HG03439 (cell line): ENCODE results near the gene CRYAB.
A peak's percentile ranks its signal among the peaks of the same experiment; 100 is the strongest.
"Not testable (repeated sequence)": the region's sequence is repeated elsewhere in the genome, so short reads cannot be mapped to it uniquely, and the experiment has no call there.

Experiments
- ATAC-seq: cut with Tn5 transposase; IDR thresholded peaks from one replicate; pipeline ENCODE4 v1.9.1; 2021; ENCODE audit warnings: mild to moderate bottlenecking, moderate library complexity; ENCODE audit not compliant: unreplicated experiment

The CRYAB gene

DNA sequence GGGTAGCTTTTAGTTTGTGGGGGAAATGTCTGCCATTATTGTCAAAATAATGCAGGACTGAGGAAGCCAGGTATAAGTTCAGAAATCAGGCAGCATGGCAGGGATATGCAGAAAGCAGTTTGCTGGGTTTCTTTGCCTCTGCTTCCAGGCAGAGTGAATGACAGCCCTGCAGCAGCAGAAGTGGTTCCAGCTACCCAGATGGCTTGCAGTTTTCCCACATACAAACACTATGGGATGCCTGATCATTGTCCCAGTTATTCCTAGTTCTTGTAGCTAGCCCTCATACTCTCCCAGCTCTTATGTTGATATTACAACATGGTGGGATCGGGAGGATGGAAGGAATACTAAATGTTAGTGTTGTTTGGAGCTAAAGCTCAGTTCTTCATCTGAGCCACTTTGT lies 22.7 kb upstream of the CRYAB start:
- no peak for ATAC-seq

- no peak for ATAC-seq
These were observed 22.3 kb upstream of the CRYAB start for GRCh38 chr11:111933872-111934271.

- not testable (repeated sequence) for ATAC-seq
These were observed 21.6 kb upstream of the CRYAB start for GRCh38 chr11:111933176-111933575.

DNA sequence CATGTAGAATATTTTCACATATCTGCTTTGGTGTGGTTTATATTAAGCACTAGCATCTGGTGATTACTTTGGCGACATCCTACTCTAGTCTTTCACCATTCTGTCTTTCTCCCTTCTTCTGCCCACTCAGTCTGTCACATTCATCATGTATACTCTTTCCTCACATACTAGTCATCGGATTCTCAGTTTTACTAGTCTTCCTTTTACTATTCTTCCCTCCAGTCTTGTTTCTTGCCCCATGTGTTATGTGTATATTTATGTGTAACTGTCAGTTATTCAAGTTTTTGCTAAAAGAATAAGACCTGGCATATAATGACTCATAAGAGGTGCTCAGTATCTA lies 21.0 kb upstream of the CRYAB start:
- no peak for ATAC-seq

DNA sequence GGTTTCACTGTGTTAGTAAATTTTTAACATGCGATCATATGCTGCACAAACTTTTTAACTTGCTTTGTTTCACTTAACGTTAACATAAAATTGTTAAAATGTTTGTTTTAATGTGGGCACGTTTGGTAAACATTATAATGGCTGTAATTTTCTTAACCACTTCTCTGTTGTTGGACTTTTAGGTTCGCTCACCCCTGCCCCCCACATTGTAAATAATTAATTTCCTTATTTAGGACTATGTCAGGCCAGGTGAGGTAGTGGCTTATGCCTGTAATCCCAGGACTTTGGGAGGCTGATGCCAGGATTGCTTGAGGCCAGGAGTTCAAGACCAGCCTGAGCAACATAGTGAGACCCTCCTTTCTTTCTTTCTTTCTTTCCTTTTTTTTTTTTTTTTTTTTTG lies 18.9 kb upstream of the CRYAB start:
- no peak for ATAC-seq

GRCh38 chr11:111926505-111927391 lies 15.2 kb upstream of the CRYAB start:
- ATAC-seq, result peak; percentile 92

- no peak for ATAC-seq
These were observed 14.4 kb upstream of the CRYAB start for GRCh38 chr11:111925953-111926352.

GRCh38 chr11:111923951-111924350 lies 12.4 kb upstream of the CRYAB start:
- no peak for ATAC-seq

GRCh38 chr11:111923351-111923788 lies 11.8 kb upstream of the CRYAB start:
- ATAC-seq, result no peak

GRCh38 chr11:111922803-111923202 lies 11.2 kb upstream of the CRYAB start:
- ATAC-seq, result no peak

GRCh38 chr11:111921541-111922230 lies 10.1 kb upstream of the CRYAB start:
- no peak for ATAC-seq

- ATAC-seq, result no peak
These were observed 9.3 kb upstream of the CRYAB start for GRCh38 chr11:111920908-111921307.

DNA sequence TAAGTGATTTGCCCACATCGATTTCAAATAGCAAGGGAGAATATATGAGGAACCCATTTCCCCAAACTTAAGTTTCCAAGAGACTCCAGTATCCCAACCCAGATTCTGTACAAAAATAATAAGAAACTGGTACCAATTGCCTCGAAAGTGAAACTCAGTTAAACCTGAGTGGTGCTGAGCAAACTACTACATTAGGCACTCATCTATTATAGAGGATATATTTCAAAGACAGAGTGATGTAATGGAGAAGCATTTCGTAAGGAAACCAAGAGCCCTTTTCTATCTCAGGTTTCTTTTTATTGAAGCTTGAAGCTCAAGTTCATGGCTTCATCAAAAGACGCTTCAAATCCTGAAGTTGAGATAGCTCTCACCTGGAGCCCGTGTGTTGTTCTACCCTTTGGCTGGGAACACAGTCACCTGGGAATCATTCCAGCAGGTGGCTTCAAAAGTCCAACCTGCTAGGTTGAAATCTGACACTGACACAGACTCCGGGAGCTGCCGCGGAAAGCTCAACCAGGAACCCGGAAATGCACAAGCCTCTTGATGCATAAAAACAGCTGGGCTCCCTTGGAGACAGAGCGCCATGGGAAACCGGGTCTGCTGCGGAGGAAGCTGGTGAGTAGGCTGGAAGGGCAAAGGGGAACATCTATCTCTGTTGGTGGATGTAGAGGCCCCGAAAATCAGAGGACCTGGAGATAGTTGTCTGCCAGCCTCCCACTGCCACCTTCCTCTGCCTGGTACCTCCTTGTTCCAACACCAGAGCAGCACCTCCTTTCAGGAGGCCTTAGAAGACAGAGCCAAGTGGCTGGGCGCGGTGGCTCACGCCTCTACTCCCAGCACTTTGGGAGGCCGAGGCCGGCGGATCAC lies 7.1 kb upstream of the CRYAB start, which contains the start of gene C11orf52:
C11orf52 (plus strand) TSS at position 524 of the 867 bp plus-strand sequence; CDS start at position 584, 60 bp downstream.
- no peak for ATAC-seq

GRCh38 chr11:111917788-111918187 lies 6.2 kb upstream of the CRYAB start:
- no peak for ATAC-seq

DNA sequence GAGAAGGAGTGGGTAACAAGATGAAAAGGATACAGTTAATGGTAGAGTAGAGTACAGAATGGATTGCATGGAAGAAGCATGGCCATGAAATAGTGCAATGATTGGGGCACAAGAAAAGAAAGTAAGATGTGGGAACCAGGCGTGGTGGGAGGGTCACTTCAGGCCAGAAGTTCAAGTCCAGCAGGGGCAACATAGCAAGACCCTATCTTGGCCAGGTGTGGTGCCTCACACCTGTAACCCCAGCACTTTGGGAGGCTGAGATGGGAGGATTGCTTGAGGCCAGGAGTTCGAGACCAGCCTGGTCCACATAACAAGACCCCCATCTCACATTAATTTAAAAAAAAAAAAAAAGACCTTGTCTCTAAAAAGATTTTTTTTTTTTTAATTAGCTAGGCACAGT lies 5.7 kb upstream of the CRYAB start:
- ATAC-seq, result no peak

DNA sequence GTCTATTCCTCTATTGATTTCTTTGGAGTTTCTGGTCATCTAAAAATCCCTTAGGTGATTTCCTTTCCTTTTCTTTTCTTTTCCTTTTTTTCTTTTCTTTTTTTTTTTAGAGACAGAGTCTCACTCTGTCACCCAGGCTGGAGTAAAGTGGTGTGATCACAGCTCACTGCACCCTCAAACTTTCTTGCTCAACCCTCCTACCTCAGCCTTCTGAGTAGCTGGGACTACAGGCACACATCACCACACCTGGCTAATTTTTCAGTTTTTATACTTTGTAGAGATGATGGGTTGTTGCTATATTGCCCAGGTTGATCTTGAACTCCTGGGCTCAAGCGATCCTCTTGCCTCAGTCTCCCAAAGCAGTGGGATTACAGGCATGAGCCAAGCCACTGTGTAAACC lies 5.2 kb upstream of the CRYAB start:
- ATAC-seq, result no peak

GRCh38 chr11:111913997-111914396 lies 2.4 kb upstream of the CRYAB start:
- ATAC-seq, result no peak

DNA sequence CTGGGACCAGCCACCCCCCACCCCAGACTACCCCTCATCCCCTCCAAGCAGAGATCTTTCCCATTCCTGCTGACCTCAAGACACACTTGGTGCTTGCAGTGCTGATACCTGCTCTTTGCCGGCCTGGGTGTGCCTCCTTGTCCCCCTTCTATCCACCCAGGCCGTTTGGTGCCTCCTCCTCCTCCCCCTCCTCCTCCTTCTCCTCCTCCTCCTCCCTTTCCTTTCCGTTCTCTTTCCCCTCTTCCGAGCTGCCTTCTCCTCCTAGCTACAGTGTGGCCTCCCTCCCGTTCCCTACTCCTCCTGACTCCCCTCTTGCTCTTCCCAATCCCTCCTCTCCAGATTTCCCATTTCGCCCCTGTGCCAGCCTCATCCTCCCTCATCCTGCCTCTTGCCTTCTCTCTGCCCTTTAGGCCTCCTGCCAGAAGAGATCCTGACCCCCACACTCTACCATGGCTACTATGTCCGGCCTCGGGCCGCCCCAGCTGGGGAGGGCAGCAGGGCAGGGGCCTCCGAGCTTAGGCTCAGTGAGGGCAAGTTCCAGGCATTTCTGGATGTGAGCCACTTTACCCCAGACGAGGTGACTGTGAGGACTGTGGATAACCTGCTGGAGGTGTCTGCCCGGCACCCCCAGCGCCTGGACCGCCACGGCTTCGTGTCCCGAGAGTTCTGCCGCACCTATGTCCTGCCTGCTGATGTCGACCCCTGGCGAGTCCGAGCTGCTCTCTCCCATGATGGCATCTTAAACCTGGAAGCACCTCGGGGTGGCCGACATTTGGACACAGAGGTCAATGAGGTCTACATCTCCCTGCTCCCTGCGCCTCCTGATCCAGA lies 1.7 kb upstream of the CRYAB start:
- no peak for ATAC-seq

DNA sequence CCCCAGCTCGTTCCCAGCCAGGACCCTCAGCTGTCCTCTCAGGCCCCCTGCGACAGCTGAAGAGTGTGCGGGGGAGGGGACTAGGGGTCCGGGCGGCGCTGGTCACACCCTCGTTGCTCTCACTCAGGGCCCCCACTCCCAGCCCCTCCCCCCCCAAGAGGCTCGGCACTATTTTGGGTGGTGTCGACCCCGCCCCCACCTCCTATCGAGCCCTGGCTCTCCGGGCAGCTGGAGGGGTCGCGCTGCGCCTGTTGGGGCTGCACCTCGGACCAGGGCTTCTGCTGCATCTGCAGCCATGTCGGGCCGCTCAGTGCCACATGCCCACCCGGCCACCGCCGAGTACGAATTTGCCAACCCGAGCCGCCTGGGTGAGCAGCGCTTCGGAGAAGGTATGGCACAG lies 965 bp upstream of the CRYAB start, which contains the start of gene HSPB2:
HSPB2 (plus strand) TSS at position 200 of the 400 bp plus-strand sequence; CDS start at position 296, 96 bp downstream.
- ATAC-seq, result no peak
